OCI-LY7 (cell line): ENCODE measurements around the gene WDR5B. TPM values are rescaled to one million over a fixed set of nuclear protein-coding genes. Genes with fewer than 3 reads are reported as not detected.

Experiments used
- BruUV-seq: library from RNA; stranded (reverse); fragments of 400-500 nt; replicated peaks from 2 replicates; lab custom pipeline; 2021; lab: Mats Ljungman, UMichigan
- CTCF ChIA-PET: fragments of 300-600 bp; sonication (Branson Sonifier 250); formaldehyde crosslinking; loops from one replicate; lab custom pipeline; 2022; ENCODE audit warnings: antibody characterized with exemption; ENCODE audit not compliant: unreplicated experiment; lab: Charles Lee
- POLR2A ChIA-PET: fragments of 300-600 bp; sonication (Branson Sonifier 250); formaldehyde crosslinking; loops from one replicate; lab custom pipeline; 2022; ENCODE audit warnings: antibody characterized with exemption; lab: Charles Lee
- DNase-seq: peaks from one replicate; pipeline ENCODE4 v3.0.0-alpha.2; 2015; ENCODE audit warnings: low spot score
- H2AFZ ChIP-seq: fragments of 200-600 bp; sonication (generic), shearing (Covaris generic); 2 replicates; pipeline ENCODE4 v1.6.1; 2014; ENCODE audit warnings: mild to moderate bottlenecking, antibody characterized with exemption, low read length, moderate library complexity
- H3K27ac ChIP-seq: fragments of 200-600 bp; sonication (generic); 2 replicates; pipeline ENCODE4 v1.5.1; 2014; ENCODE audit warnings: mixed run types, low read depth, mild to moderate bottlenecking, moderate library complexity, low read length, inconsistent platforms; ENCODE audit not compliant: poor library complexity, severe bottlenecking
- H3K36me3 ChIP-seq: fragments of 200-600 bp; sonication (generic); 2 replicates; pipeline ENCODE4 v1.6.1; 2014; ENCODE audit warnings: mild to moderate bottlenecking, antibody characterized with exemption, low read length, moderate library complexity, mixed read lengths; ENCODE audit not compliant: insufficient read depth
- H3K4me1 ChIP-seq: fragments of 200-600 bp; sonication (generic); 2 replicates; pipeline ENCODE4 v1.5.1; 2014; ENCODE audit warnings: mild to moderate bottlenecking, low read length; ENCODE audit not compliant: insufficient read depth, poor library complexity, severe bottlenecking
- H3K4me2 ChIP-seq: fragments of 200-600 bp; sonication (generic); 2 replicates; pipeline ENCODE4 v1.6.1; 2014; ENCODE audit warnings: mild to moderate bottlenecking, low read length
- H3K4me3 ChIP-seq: fragments of 200-600 bp; sonication (generic); 2 replicates; pipeline ENCODE4 v1.5.1; 2014; ENCODE audit warnings: mild to moderate bottlenecking, low read depth, low read length; ENCODE audit not compliant: poor library complexity, severe bottlenecking
- H3K79me2 ChIP-seq: fragments of 200-600 bp; sonication (generic); 2 replicates; pipeline ENCODE4 v1.6.1; 2016; ENCODE audit warnings: low read depth, mild to moderate bottlenecking, low read length, moderate library complexity, mixed read lengths; ENCODE audit not compliant: insufficient read depth
- H3K9me2 ChIP-seq: fragments of 200-600 bp; sonication (generic); 2 replicates; pipeline ENCODE4 v1.6.1; 2016; ENCODE audit warnings: mild to moderate bottlenecking, low read length, mixed read lengths; ENCODE audit not compliant: insufficient read depth
- H3K9me3 ChIP-seq: fragments of 200-600 bp; sonication (generic); 2 replicates; pipeline ENCODE4 v1.6.1; 2014; ENCODE audit warnings: mild to moderate bottlenecking, mixed run types, low read length, mixed read lengths
- H4K20me1 ChIP-seq: fragments of 200-600 bp; sonication (generic); 2 replicates; pipeline ENCODE4 v1.6.1; 2014; ENCODE audit warnings: mild to moderate bottlenecking, antibody characterized with exemption, low read length, moderate library complexity, mixed read lengths; ENCODE audit not compliant: insufficient read depth
- CTCF ChIP-seq: fragments of 200-600 bp; sonication (generic); conservative IDR thresholded peaks from 2 replicates; pipeline ENCODE4 v1.5.1; 2014; ENCODE audit warnings: mild to moderate bottlenecking, antibody characterized with exemption, low read length, moderate library complexity, mixed read lengths
- EZH2phosphoT487 ChIP-seq: fragments of 200-600 bp; sonication (generic); IDR thresholded peaks from 2 replicates; pipeline ENCODE4 v1.6.1; 2018; ENCODE audit warnings: low read depth, borderline replicate concordance, mild to moderate bottlenecking, mixed run types, antibody characterized with exemption, low read length, moderate library complexity, mixed read lengths
- intact Hi-C: fragments of 100-400 bp; cut with micrococcal nuclease; formaldehyde crosslinking; loops from one replicate; pipeline ENCODE4 v1.10.0; 2022; ENCODE audit not compliant: unreplicated experiment
- total RNA-seq, 2 experiments: library from RNA; depleted of rRNA in 1 of 2; stranded (reverse); fragments of >200 nt in 1 of 2; shearing (Covaris generic) in 1 of 2; gene quantifications; 2 replicates each; pipeline ENCODE4 v1.2.3, GENCODE V29; 2014 to 2022

WDR5B gene
- total RNA-seq, 2 experiments from 2014 or later = 6.3 to 8.3 TPM

- intact Hi-C loops = no loop called here
- no peaks in the 10 kb centered on the region for H3K4me1 ChIP-seq
- H3K4me2 ChIP-seq = no peak overlapping the region
- no peaks in the 10 kb centered on the region; the same call in 1 of the 2 replicates for H4K20me1 ChIP-seq
- no peaks in the 10 kb centered on the region for H3K9me2 ChIP-seq
- H3K4me3 ChIP-seq = no peak overlapping the region
- ChIA-PET POLR2A (interaction anchor here (0.6 to 0.7 kb wide), 2 partner anchors 172 to 899 kb away, joined by 3 to 5 read pairs; no protein-coding TSS in a partner anchor), CTCF (no interaction called here)
- no peak overlapping the region for H3K27ac ChIP-seq
- H2AFZ ChIP-seq = no peak overlapping the region
- H3K79me2 ChIP-seq = peaks cover under 1% of the 10 kb centered on the region; the same call in 1 of the 2 replicates
- no peak for DNase-seq
- peaks cover 87% of the 10 kb centered on the region for H3K36me3 ChIP-seq
- no TSS peak for BruUV-seq
- TF ChIP-seq EZH2phosphoT487 = no peak
- TF ChIP-seq CTCF = no peak
- no peaks in the 10 kb centered on the region for H3K9me3 ChIP-seq
Observed at GRCh38 chr3:122462406-122462805, 46.5 kb upstream of the WDR5B start.

GRCh38 chr3:122461806-122462205, 45.9 kb upstream of the WDR5B start:
- H3K79me2 ChIP-seq = no peaks in the 10 kb centered on the region
- H3K27ac ChIP-seq = no peak overlapping the region
- ChIA-PET CTCF (no interaction called here), POLR2A (interaction anchor here (0.6 to 0.7 kb wide), 4 partner anchors 59 to 898 kb away, joined by 3 to 5 read pairs (median 3); no protein-coding TSS in a partner anchor)
- no TSS peak for BruUV-seq
- H3K9me3 ChIP-seq = no peaks in the 10 kb centered on the region
- H2AFZ ChIP-seq = no peak overlapping the region
- TF ChIP-seq EZH2phosphoT487 (no peak), CTCF (no peak)
- H3K9me2 ChIP-seq = no peaks in the 10 kb centered on the region
- intact Hi-C loops = no loop called here
- no peaks in the 10 kb centered on the region; the same call in 1 of the 2 replicates for H4K20me1 ChIP-seq
- H3K4me3 ChIP-seq = no peak overlapping the region
- H3K36me3 ChIP-seq = peaks cover 88% of the 10 kb centered on the region
- no peak overlapping the region for H3K4me2 ChIP-seq
- H3K4me1 ChIP-seq = no peaks in the 10 kb centered on the region
- no peak for DNase-seq

- peak; percentile 85 for TF ChIP-seq CTCF
- no peak for TF ChIP-seq EZH2phosphoT487
Observed at GRCh38 chr3:122458992-122459391, 43.1 kb upstream of the WDR5B start.

More at GRCh38 chr3:122458992-122459391, 43.1 kb upstream of the WDR5B start:
- Histone ChIP-seq H3K4me3 (no peak overlapping the region), H3K36me3 (peaks cover 90% of the 10 kb centered on the region), H4K20me1 (no peaks in the 10 kb centered on the region; the same call in 1 of the 2 replicates), H3K9me2 (no peaks in the 10 kb centered on the region), H3K4me1 (no peaks in the 10 kb centered on the region), H2AFZ (no peak overlapping the region), H3K4me2 (no peak overlapping the region), H3K27ac (no peak overlapping the region), H3K79me2 (no peaks in the 10 kb centered on the region), H3K9me3 (no peaks in the 10 kb centered on the region)
- intact Hi-C loops = loop anchor here (1.0 to 5.0 kb wide), 2 partner anchors 103 to 220 kb away; partner anchors contain the start of genes DTX3L and PARP9
- POLR2A ChIA-PET = no interaction called here
- no TSS peak for BruUV-seq
- peak; percentile 51 for DNase-seq
- CTCF ChIA-PET = no interaction called here
